ENCODE measurements around the gene SPACA4. TPM values are rescaled to one million over a fixed set of nuclear protein-coding genes. Genes with fewer than 3 reads are reported as not detected.
A peak's percentile ranks its signal among the peaks of the same experiment; 100 is the strongest.

SPACA4 gene
- total and polyA plus RNA-seq, 9 of the 15 experiments (the other 6 are each of a cell fraction or from before 2014, with no cell fraction given), result not detected

DNA sequence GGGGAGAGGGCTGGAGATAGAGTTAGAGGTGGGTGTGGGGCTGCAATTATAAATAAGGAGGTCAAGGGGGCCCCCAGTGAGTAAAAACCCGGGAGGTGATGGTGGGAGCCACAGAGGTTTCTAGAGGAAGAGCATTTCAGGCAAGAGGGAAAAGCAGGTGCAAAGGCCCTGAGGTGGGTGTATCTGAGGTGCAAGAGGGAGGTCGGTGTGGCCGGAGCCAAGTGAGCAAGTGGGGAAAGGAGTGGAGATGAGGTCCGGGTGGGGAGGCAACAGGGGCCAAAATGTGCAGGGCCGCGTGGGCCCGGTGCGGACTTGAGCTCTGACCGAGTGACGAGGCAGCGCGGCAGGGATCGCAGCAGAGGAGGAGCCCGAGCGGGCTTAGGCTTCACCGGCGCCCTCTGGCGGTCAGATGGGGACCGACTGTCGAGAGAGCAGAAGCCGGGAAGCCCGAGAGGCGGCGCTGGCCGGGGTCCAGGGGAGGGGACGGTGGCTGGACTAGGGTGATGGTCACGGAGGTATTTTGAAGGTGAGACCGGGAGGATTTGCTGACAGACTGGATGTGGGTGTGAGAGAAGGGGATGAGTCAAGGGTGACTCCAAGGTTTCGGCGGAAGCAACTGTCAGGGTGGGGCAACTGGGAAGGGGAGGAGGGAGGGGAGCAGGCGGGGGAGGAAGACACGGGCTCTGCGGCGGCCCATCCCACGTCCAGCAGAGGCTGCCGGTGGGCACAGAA lies 17.7 kb upstream of the SPACA4 start (continued):
- TF ChIP-seq TCF7L2 (IDR thresholded peaks at IDR 0.05; ENCODE audit: low read depth, low read length) (no peak), DPF2 (IDR thresholded peaks at IDR 0.05) (peak; percentile 89), ZKSCAN1 (IDR thresholded peaks at IDR 0.05; ENCODE audit: low read depth, low read length) (no peak), ATF7 (IDR thresholded peaks at IDR 0.05) (peak; percentile 68), ZNF431 (CRISPR knock-in tag; IDR thresholded peaks at IDR 0.05) (0 out of 2 replicates have a peak, but pooled peaks have one; percentile 42), MCM5 (IDR thresholded peaks at IDR 0.05; ENCODE audit: low read depth) (no peak), DNMT1 (IDR thresholded peaks at IDR 0.05) (no peak; the same call in 1 of the 2 replicates), PHF20 (IDR thresholded peaks at IDR 0.05; ENCODE audit: partially characterized antibody) (peak; percentile 92), FOXP1 (CRISPR knock-in tag; IDR thresholded peaks at IDR 0.05) (no peak), TOE1 (IDR thresholded peaks at IDR 0.05; ENCODE audit: borderline replicate concordance) (peak; percentile 83), TOE1 (CRISPR knock-in tag; IDR thresholded peaks at IDR 0.05; ENCODE audit: borderline replicate concordance, low read depth) (no peak)
- TF ChIP-seq, protein P1, sequence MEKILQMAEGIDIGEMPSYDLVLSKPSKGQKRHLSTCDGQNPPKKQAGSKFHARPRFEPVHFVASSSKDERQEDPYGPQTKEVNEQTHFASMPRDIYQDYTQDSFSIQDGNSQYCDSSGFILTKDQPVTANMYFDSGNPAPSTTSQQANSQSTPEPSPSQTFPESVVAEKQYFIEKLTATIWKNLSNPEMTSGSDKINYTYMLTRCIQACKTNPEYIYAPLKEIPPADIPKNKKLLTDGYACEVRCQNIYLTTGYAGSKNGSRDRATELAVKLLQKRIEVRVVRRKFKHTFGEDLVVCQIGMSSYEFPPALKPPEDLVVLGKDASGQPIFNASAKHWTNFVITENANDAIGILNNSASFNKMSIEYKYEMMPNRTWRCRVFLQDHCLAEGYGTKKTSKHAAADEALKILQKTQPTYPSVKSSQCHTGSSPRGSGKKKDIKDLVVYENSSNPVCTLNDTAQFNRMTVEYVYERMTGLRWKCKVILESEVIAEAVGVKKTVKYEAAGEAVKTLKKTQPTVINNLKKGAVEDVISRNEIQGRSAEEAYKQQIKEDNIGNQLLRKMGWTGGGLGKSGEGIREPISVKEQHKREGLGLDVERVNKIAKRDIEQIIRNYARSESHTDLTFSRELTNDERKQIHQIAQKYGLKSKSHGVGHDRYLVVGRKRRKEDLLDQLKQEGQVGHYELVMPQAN (IDR thresholded peaks at IDR 0.05; ENCODE audit: borderline replicate concordance), result peak; percentile 88
- TF ChIP-seq, protein P2, sequence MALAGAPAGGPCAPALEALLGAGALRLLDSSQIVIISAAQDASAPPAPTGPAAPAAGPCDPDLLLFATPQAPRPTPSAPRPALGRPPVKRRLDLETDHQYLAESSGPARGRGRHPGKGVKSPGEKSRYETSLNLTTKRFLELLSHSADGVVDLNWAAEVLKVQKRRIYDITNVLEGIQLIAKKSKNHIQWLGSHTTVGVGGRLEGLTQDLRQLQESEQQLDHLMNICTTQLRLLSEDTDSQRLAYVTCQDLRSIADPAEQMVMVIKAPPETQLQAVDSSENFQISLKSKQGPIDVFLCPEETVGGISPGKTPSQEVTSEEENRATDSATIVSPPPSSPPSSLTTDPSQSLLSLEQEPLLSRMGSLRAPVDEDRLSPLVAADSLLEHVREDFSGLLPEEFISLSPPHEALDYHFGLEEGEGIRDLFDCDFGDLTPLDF (CRISPR knock-in tag; IDR thresholded peaks at IDR 0.05), result peak; percentile 76; the same call in 1 of the 2 replicates
- TF ChIP-seq, protein P3, sequence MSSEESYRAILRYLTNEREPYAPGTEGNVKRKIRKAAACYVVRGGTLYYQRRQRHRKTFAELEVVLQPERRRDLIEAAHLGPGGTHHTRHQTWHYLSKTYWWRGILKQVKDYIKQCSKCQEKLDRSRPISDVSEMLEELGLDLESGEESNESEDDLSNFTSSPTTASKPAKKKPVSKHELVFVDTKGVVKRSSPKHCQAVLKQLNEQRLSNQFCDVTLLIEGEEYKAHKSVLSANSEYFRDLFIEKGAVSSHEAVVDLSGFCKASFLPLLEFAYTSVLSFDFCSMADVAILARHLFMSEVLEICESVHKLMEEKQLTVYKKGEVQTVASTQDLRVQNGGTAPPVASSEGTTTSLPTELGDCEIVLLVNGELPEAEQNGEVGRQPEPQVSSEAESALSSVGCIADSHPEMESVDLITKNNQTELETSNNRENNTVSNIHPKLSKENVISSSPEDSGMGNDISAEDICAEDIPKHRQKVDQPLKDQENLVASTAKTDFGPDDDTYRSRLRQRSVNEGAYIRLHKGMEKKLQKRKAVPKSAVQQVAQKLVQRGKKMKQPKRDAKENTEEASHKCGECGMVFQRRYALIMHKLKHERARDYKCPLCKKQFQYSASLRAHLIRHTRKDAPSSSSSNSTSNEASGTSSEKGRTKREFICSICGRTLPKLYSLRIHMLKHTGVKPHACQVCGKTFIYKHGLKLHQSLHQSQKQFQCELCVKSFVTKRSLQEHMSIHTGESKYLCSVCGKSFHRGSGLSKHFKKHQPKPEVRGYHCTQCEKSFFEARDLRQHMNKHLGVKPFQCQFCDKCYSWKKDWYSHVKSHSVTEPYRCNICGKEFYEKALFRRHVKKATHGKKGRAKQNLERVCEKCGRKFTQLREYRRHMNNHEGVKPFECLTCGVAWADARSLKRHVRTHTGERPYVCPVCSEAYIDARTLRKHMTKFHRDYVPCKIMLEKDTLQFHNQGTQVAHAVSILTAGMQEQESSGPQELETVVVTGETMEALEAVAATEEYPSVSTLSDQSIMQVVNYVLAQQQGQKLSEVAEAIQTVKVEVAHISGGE (CRISPR knock-in tag; IDR thresholded peaks at IDR 0.05), result 0 out of 6 replicates have a peak, but pooled peaks of 1 of the 3 experiments have one; percentile 61
- TF ChIP-seq, protein P4, sequence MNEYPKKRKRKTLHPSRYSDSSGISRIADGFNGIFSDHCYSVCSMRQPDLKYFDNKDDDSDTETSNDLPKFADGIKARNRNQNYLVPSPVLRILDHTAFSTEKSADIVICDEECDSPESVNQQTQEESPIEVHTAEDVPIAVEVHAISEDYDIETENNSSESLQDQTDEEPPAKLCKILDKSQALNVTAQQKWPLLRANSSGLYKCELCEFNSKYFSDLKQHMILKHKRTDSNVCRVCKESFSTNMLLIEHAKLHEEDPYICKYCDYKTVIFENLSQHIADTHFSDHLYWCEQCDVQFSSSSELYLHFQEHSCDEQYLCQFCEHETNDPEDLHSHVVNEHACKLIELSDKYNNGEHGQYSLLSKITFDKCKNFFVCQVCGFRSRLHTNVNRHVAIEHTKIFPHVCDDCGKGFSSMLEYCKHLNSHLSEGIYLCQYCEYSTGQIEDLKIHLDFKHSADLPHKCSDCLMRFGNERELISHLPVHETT (CRISPR knock-in tag; conservative IDR thresholded peaks at IDR 0.05 in 1 of 2, IDR thresholded peaks at IDR 0.05 in 1 of 2), result peak in 1 of 2 experiments; percentile 57; a peak in 1 of 4 replicates
- TF ChIP-seq, protein P5, sequence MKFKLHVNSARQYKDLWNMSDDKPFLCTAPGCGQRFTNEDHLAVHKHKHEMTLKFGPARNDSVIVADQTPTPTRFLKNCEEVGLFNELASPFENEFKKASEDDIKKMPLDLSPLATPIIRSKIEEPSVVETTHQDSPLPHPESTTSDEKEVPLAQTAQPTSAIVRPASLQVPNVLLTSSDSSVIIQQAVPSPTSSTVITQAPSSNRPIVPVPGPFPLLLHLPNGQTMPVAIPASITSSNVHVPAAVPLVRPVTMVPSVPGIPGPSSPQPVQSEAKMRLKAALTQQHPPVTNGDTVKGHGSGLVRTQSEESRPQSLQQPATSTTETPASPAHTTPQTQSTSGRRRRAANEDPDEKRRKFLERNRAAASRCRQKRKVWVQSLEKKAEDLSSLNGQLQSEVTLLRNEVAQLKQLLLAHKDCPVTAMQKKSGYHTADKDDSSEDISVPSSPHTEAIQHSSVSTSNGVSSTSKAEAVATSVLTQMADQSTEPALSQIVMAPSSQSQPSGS (CRISPR knock-in tag; IDR thresholded peaks at IDR 0.05), result no peak
